Fibroblast of peridontal ligament (primary cell): Measurements from ENCODE around the gene EFNB1.

Experiments used
- DNase-seq: peaks from one replicate; pipeline ENCODE4 v3.0.0-alpha.2; 2010; ENCODE audit errors: extremely low read depth

EFNB1 gene

DNA sequence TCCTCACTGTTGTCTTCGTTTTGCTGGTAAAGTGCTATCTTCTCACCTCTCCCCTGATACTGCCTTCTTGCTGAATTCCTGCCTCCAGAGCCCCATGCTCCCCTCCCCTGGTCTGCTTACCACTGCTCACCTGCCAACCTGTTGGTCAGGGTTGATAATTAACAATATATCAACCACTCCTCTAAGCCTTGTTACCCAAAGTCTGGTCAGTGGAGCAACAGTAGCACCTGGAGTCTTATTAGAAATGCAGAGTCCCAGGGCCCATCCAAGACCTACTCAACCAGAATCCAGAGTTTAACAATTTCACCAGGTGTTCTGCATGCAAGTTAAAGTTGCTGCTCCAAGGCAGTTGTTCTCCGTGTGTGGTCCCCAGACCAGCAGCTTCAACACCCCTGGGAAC is 55.0 kb downstream of the EFNB1 start:
- no peak for DNase-seq

DNA sequence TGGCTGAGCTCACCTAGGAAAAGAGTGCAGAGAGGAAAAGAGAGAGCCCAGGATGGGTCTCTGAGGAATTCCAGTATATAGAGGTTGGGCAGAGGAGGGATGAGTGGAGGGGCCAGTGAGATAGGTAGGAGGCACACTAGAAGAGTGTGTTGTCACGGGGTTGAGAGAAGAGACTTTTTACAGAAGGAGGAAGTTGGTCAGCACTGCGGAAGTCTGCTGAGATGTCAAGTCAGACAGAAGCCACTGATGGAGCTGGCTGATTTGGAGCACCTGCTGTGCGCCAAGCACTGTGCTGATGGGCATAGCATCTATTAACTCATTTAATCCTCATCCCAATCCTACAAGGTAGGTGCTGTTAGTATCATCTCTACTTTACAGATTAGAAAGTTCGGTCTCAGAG is 60.4 kb downstream of the EFNB1 start:
- DNase-seq, result no peak
